ENCODE measurements around the gene BCL7C.

Gene BCL7C

DNA sequence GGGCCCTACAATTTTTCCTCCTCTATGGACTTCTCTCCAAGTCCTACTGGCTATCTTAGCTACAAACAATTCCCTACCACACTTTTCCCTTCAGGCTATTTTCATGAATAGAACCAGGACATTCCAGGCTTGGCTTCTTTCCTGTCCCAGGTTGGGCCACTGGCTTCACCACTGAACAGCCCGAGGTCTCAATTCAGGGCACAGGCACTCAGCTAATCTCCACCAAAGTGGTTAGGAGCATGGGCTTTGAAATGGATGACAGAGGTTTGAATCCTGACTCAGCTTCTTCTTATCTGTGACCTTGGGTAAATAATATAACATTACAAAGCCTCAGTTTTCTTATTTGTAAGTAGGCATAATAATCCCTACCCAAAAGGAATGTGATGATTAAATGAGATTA, 56.0 kb downstream of the BCL7C start:
- in situ Hi-C loops (cut with HindIII; ENCODE audit: low sequenced_read_pairs): no loop called here

All from endothelial cell of hepatic sinusoid (primary cell).